ENCODE measurements around the gene DCBLD2. TPM values are rescaled to one million over a fixed set of nuclear protein-coding genes. Genes with fewer than 3 reads are reported as not detected.

Gene DCBLD2
- total RNA-seq, 3 donors from 2014 or later (not counting 1 experiment from before 2014, with no cell fraction given): 0.66 to 0.99 (median 0.90) TPM

GRCh38 chr3:98917608-98918007, 16.1 kb upstream of the DCBLD2 start:
- Mint-ChIP-seq H3K27me3 (ENCODE audit: low read depth in 2 of 2) (peaks cover 6 to 19% of the 10 kb centered on the region in 2 donors), H3K9me3 (no peaks in the 10 kb centered on the region), H3K4me3 (no peak overlapping the region), H3K4me1 (no peaks in the 10 kb centered on the region), H3K36me3 (no peaks in the 10 kb centered on the region), H3K27ac (no peak overlapping the region)
- no peak for TF ChIP-seq CTCF (IDR thresholded peaks at IDR 0.05)
- ATAC-seq: no peak
- no peak overlapping the region for H3K4me3 ChIP-seq (ENCODE audit: low read length)
- H3K36me3 ChIP-seq (ENCODE audit: control insufficient read depth, insufficient read depth, low read length): no peaks in the 10 kb centered on the region
- H3K9me3 ChIP-seq (ENCODE audit: control insufficient read depth, insufficient read depth, low read length): no peaks in the 10 kb centered on the region
- intact Hi-C loops (cut with micrococcal nuclease): no loop called here
- no peaks in the 10 kb centered on the region for H3K4me1 ChIP-seq (ENCODE audit: control insufficient read depth, insufficient read depth, low read length)
- no peak for DNase-seq
- no CpG with 5 or more reads among the region's 1 CpG for WGBS (ENCODE audit: insufficient coverage)
- peaks cover 2% of the 10 kb centered on the region for H3K27me3 ChIP-seq (ENCODE audit: control insufficient read depth, insufficient read depth, low read length)
- H3K27ac ChIP-seq (ENCODE audit: low read length): no peak overlapping the region

GRCh38 chr3:98914210-98915080, 12.9 kb upstream of the DCBLD2 start:
- TF ChIP-seq CTCF (IDR thresholded peaks at IDR 0.05): no peak
- H3K4me3 ChIP-seq (ENCODE audit: low read length): no peak overlapping the region
- intact Hi-C loops (cut with micrococcal nuclease): no loop called here
- H3K27ac ChIP-seq (ENCODE audit: low read length): no peak overlapping the region
- H3K4me1 ChIP-seq (ENCODE audit: control insufficient read depth, insufficient read depth, low read length): no peaks in the 10 kb centered on the region
- H3K27me3 ChIP-seq (ENCODE audit: control insufficient read depth, insufficient read depth, low read length): no peaks in the 10 kb centered on the region
- H3K27me3 Mint-ChIP-seq (ENCODE audit: low read depth in 2 of 2): peaks cover 13 to 33% of the 10 kb centered on the region in 2 donors
- H3K9me3 Mint-ChIP-seq: no peaks in the 10 kb centered on the region
- no peak overlapping the region for H3K4me3 Mint-ChIP-seq
- WGBS (ENCODE audit: insufficient coverage): 92% methylated on average over 9 of the region's 10 CpGs
- no peaks in the 10 kb centered on the region for H3K36me3 Mint-ChIP-seq
- no peaks in the 10 kb centered on the region for H3K9me3 ChIP-seq (ENCODE audit: control insufficient read depth, insufficient read depth, low read length)
- H3K27ac Mint-ChIP-seq: no peak overlapping the region
- DNase-seq (no peak), ATAC-seq (no peak)
- H3K36me3 ChIP-seq (ENCODE audit: control insufficient read depth, insufficient read depth, low read length): no peaks in the 10 kb centered on the region
- no peaks in the 10 kb centered on the region for H3K4me1 Mint-ChIP-seq

- Histone ChIP-seq H3K27me3 (ENCODE audit: control insufficient read depth, insufficient read depth, low read length) (no peaks in the 10 kb centered on the region), H3K4me1 (ENCODE audit: control insufficient read depth, insufficient read depth, low read length) (no peaks in the 10 kb centered on the region), H3K27ac (ENCODE audit: low read length) (no peak overlapping the region), H3K36me3 (ENCODE audit: control insufficient read depth, insufficient read depth, low read length) (no peaks in the 10 kb centered on the region), H3K9me3 (ENCODE audit: control insufficient read depth, insufficient read depth, low read length) (no peaks in the 10 kb centered on the region), H3K4me3 (ENCODE audit: low read length) (no peak overlapping the region)
- H3K4me3 Mint-ChIP-seq: no peak overlapping the region
- peaks cover 0 to 2% of the 10 kb centered on the region in 2 donors for H3K9me3 Mint-ChIP-seq
- no peak for DNase-seq
- H3K27ac Mint-ChIP-seq: no peak overlapping the region
- H3K36me3 Mint-ChIP-seq: no peaks in the 10 kb centered on the region
- TF ChIP-seq CTCF (IDR thresholded peaks at IDR 0.05): no peak
- no peak for ATAC-seq
- intact Hi-C loops (cut with micrococcal nuclease): no loop called here
- H3K4me1 Mint-ChIP-seq: no peaks in the 10 kb centered on the region
- WGBS (ENCODE audit: insufficient coverage): no CpG with 5 or more reads among the region's 1 CpG
- H3K27me3 Mint-ChIP-seq (ENCODE audit: low read depth in 2 of 2): peaks cover 14 to 18% of the 10 kb centered on the region in 2 donors
These were observed 11.0 kb upstream of the DCBLD2 start for GRCh38 chr3:98912448-98912847.

All from natural killer cell (primary cell).